Parathyroid adenoma (tissue), 2 donors: ENCODE data around the gene ORC5.
"Not testable (repeated sequence)": the region's sequence is repeated elsewhere in the genome, so short reads cannot be mapped to it uniquely, and the experiment has no call there.

Source experiments
- H2AFZ ChIP-seq: fragments of 300-600 bp; sonication (generic); one replicate; pipeline ENCODE4 v1.7.0; 2017; ENCODE audit warnings: antibody characterized with exemption, mild to moderate bottlenecking
- H3K27ac ChIP-seq: fragments of 300-600 bp; sonication (generic); one replicate; pipeline ENCODE4 v1.7.0; 2017
- H3K27me3 ChIP-seq: fragments of 300-600 bp; sonication (generic); one replicate; pipeline ENCODE4 v1.7.0; 2017; ENCODE audit warnings: low read length; ENCODE audit not compliant: control insufficient read depth, insufficient read depth
- H3K36me3 ChIP-seq: fragments of 300-600 bp; sonication (generic); one replicate; pipeline ENCODE4 v1.7.0; 2017; ENCODE audit warnings: low read length; ENCODE audit not compliant: control insufficient read depth, insufficient read depth
- H3K4me1 ChIP-seq: fragments of 300-600 bp; sonication (generic); one replicate; pipeline ENCODE4 v1.7.0; 2017; ENCODE audit warnings: control low read depth
- H3K4me2 ChIP-seq: fragments of 300-600 bp; sonication (generic); one replicate; pipeline ENCODE4 v1.7.0; 2017; ENCODE audit warnings: low read length
- H3K4me3 ChIP-seq: fragments of 300-600 bp; sonication (generic); one replicate; pipeline ENCODE4 v1.7.0; 2017; ENCODE audit warnings: low read depth, low read length
- H3K79me2 ChIP-seq: fragments of 300-600 bp; sonication (generic); one replicate; pipeline ENCODE4 v1.7.0; 2017; ENCODE audit warnings: control low read depth
- H3K9ac ChIP-seq: fragments of 300-600 bp; sonication (generic); one replicate; pipeline ENCODE4 v1.7.0; 2017; ENCODE audit warnings: mild to moderate bottlenecking
- H3K9me3 ChIP-seq: fragments of 300-600 bp; sonication (generic); one replicate; pipeline ENCODE4 v1.7.0; 2017; ENCODE audit warnings: low read length; ENCODE audit not compliant: control insufficient read depth
- TF ChIP-seq, protein P1 (sequence below): fragments of 300-600 bp; sonication (generic); IDR thresholded peaks from one replicate; pipeline ENCODE4 v1.7.0; 2017; ENCODE audit warnings: antibody characterized with exemption, mild to moderate bottlenecking
- donor health status: primary hyperparathyroidism.

ORC5 gene

DNA sequence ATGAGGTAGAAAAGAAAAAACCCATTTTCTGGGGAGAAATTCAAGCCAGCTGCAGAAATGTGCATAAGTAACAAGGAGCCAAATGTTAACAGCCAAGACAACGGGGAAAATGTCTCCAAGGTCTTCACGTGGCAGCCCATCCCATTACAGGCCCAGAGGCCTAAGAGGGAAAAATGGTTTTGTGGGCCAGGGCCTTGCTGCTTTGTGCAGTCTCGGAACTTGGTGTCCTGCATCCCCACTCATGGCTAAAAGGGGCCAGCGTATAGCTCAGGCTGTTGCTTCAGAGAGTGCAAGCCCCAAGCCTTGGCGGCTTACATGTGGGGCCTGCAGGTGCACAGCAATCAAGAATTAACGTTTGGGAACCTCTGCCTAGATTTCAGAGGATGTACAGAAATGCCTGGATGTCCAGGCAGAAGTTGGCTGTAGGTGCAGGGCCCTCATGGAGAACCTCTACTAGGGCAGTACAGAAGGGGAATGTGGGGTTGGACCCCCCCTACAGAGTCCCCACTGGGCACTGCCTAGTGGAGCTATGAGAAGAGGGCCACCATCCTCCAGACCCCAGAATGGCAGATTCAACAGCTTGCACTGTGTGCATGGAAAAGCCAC, 9.0 kb downstream of the ORC5 start:
- Histone ChIP-seq H3K9me3 (no peaks in the 10 kb centered on the region), H3K27me3 (no peaks in the 10 kb centered on the region), H3K4me1 (no peaks in the 10 kb centered on the region), H3K4me2 (no peak overlapping the region), H3K79me2 (no peaks in the 10 kb centered on the region), H3K36me3 (no peaks in the 10 kb centered on the region), H3K4me3 (no peak overlapping the region), H3K27ac (no peak overlapping the region), H3K9ac (no peak overlapping the region), H2AFZ (no peak overlapping the region)
- TF ChIP-seq, protein P1, sequence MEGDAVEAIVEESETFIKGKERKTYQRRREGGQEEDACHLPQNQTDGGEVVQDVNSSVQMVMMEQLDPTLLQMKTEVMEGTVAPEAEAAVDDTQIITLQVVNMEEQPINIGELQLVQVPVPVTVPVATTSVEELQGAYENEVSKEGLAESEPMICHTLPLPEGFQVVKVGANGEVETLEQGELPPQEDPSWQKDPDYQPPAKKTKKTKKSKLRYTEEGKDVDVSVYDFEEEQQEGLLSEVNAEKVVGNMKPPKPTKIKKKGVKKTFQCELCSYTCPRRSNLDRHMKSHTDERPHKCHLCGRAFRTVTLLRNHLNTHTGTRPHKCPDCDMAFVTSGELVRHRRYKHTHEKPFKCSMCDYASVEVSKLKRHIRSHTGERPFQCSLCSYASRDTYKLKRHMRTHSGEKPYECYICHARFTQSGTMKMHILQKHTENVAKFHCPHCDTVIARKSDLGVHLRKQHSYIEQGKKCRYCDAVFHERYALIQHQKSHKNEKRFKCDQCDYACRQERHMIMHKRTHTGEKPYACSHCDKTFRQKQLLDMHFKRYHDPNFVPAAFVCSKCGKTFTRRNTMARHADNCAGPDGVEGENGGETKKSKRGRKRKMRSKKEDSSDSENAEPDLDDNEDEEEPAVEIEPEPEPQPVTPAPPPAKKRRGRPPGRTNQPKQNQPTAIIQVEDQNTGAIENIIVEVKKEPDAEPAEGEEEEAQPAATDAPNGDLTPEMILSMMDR, result no peak

GRCh38 chr7:104196161-104196560, 11.7 kb downstream of the ORC5 start:
- Histone ChIP-seq H3K4me2 (no peak overlapping the region), H3K27ac (no peak overlapping the region), H3K27me3 (no peaks in the 10 kb centered on the region), H2AFZ (no peak overlapping the region), H3K36me3 (no peaks in the 10 kb centered on the region), H3K4me3 (no peak overlapping the region), H3K4me1 (no peaks in the 10 kb centered on the region), H3K9ac (no peak overlapping the region), H3K79me2 (no peaks in the 10 kb centered on the region), H3K9me3 (no peaks in the 10 kb centered on the region)
- TF ChIP-seq, protein P1, result no peak

DNA sequence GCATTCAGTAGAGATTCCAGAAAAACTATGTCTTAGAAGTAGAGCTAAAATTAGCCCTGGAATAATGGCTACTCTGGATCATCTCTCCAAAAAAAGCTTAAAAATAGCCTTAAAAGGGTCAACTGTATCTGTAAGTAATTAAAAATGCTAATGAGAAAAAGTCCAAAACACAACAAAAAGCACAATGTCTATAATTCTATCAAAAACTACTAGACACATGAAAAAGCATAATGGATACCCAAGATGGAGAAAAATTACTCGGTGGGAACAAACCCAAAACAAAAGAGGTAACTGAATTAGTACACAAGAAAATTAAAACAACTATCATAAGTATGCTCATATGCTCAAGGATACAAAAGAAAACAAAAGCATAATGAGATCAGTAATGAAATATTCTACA, 15.4 kb downstream of the ORC5 start:
- no peak overlapping the region for H3K9ac ChIP-seq
- H3K36me3 ChIP-seq, result no peaks in the 10 kb centered on the region
- no peak overlapping the region for H3K4me2 ChIP-seq
- no peak overlapping the region for H3K4me3 ChIP-seq
- no peaks in the 10 kb centered on the region for H3K79me2 ChIP-seq
- no peaks in the 10 kb centered on the region for H3K9me3 ChIP-seq
- no peak overlapping the region for H2AFZ ChIP-seq
- H3K4me1 ChIP-seq, result no peaks in the 10 kb centered on the region
- no peaks in the 10 kb centered on the region for H3K27me3 ChIP-seq
- H3K27ac ChIP-seq, result no peak overlapping the region
- TF ChIP-seq, protein P1, result no peak

GRCh38 chr7:104185346-104185745, 22.5 kb downstream of the ORC5 start:
- Histone ChIP-seq H3K79me2 (no peaks in the 10 kb centered on the region), H3K27ac (no peak overlapping the region), H3K36me3 (no peaks in the 10 kb centered on the region), H3K4me3 (no peak overlapping the region), H2AFZ (no peak overlapping the region), H3K9ac (no peak overlapping the region), H3K4me1 (no peaks in the 10 kb centered on the region), H3K27me3 (no peaks in the 10 kb centered on the region), H3K9me3 (no peaks in the 10 kb centered on the region), H3K4me2 (no peak overlapping the region)
- TF ChIP-seq, protein P1, result no peak

GRCh38 chr7:104179178-104179577, 28.6 kb downstream of the ORC5 start:
- no peaks in the 10 kb centered on the region for H3K36me3 ChIP-seq
- TF ChIP-seq, protein P1, result no peak

GRCh38 chr7:104177565-104178083, 30.2 kb downstream of the ORC5 start:
- not testable (repeated sequence) for H3K4me1 ChIP-seq, H3K9ac ChIP-seq, H3K4me2 ChIP-seq, H3K9me3 ChIP-seq, H3K36me3 ChIP-seq, H3K27ac ChIP-seq, H3K4me3 ChIP-seq, H3K27me3 ChIP-seq, H3K79me2 ChIP-seq, H2AFZ ChIP-seq

More at GRCh38 chr7:104179178-104179577, 28.6 kb downstream of the ORC5 start:
- Histone ChIP-seq H3K4me3 (no peak overlapping the region), H3K9me3 (no peaks in the 10 kb centered on the region), H3K27me3 (no peaks in the 10 kb centered on the region), H3K27ac (no peak overlapping the region), H3K79me2 (no peaks in the 10 kb centered on the region), H3K4me2 (no peak overlapping the region), H2AFZ (no peak overlapping the region), H3K4me1 (no peaks in the 10 kb centered on the region), H3K9ac (no peak overlapping the region)
